ENCODE results near the gene MEIS2.

MEIS2 gene

GRCh38 chr15:37097144-37097919 lies 3.0 kb downstream of the MEIS2 start:
- DNase-seq = no peak

- no peak for DNase-seq
Measured at GRCh38 chr15:37096558-37097143, 3.7 kb downstream of the MEIS2 start.

- no peak for DNase-seq
Measured at GRCh38 chr15:37095770-37096557, 4.4 kb downstream of the MEIS2 start.

- no peak for DNase-seq
Measured at GRCh38 chr15:37094915-37095711, 5.2 kb downstream of the MEIS2 start.

- DNase-seq = no peak
Measured at GRCh38 chr15:37094333-37094914, 5.9 kb downstream of the MEIS2 start.

GRCh38 chr15:37093480-37094332 lies 6.6 kb downstream of the MEIS2 start:
- DNase-seq = no peak

GRCh38 chr15:37090543-37091175 lies 9.7 kb downstream of the MEIS2 start:
- DNase-seq = no peak

- no peak for DNase-seq
Measured at GRCh38 chr15:37088436-37088835, 11.9 kb downstream of the MEIS2 start.

- DNase-seq = no peak
Measured at GRCh38 chr15:37087131-37087588, 13.2 kb downstream of the MEIS2 start.

GRCh38 chr15:37086521-37086920 lies 13.8 kb downstream of the MEIS2 start:
- no peak for DNase-seq

- no peak for DNase-seq
Measured at GRCh38 chr15:37086120-37086519, 14.2 kb downstream of the MEIS2 start.

GRCh38 chr15:37084602-37085001 lies 15.7 kb downstream of the MEIS2 start:
- DNase-seq = no peak

GRCh38 chr15:37083610-37084009 lies 16.7 kb downstream of the MEIS2 start:
- no peak for DNase-seq

- no peak for DNase-seq
Measured at GRCh38 chr15:37081983-37082382, 18.4 kb downstream of the MEIS2 start.

- DNase-seq = no peak
Measured at GRCh38 chr15:37080261-37080921, 20.0 kb downstream of the MEIS2 start.

GRCh38 chr15:37079726-37080125 lies 20.6 kb downstream of the MEIS2 start:
- no peak for DNase-seq

GRCh38 chr15:37078566-37078965 lies 21.8 kb downstream of the MEIS2 start:
- no peak for DNase-seq

- DNase-seq = no peak
Measured at GRCh38 chr15:37077623-37078351, 22.6 kb downstream of the MEIS2 start.

GRCh38 chr15:37076543-37076942 lies 23.8 kb downstream of the MEIS2 start:
- DNase-seq = no peak

GRCh38 chr15:37075777-37076176 lies 24.6 kb downstream of the MEIS2 start:
- DNase-seq = no peak
